Measurements from ENCODE around the gene PCDHGB7. TPM values are rescaled to one million over a fixed set of nuclear protein-coding genes. Genes with fewer than 3 reads are reported as not detected.

Gene PCDHGB7
- polyA plus RNA-seq, 1 donor (not counting 4 experiments of a cell fraction or from before 2014, with no cell fraction given), result 0.69 TPM

GRCh38 chr5:141388661-141389060 lies 28.8 kb upstream of the PCDHGB7 start:
- no peak overlapping the region for H3K9ac ChIP-seq (ENCODE audit: control insufficient read depth, extremely low read depth, insufficient read depth, low read length)
- H3K4me3 ChIP-seq (ENCODE audit: control insufficient read depth in 2 of 3, extremely low read depth in 1 of 3, insufficient read depth in 2 of 3, low read depth in 1 of 3, low read length in 3 of 3), result no peak overlapping the region
- H3K27me3 ChIP-seq (ENCODE audit: control insufficient read depth, extremely low read depth, insufficient read depth, low read length), result peaks cover 11% of the 10 kb centered on the region
- H4K20me1 ChIP-seq (ENCODE audit: control insufficient read depth, extremely low read depth, insufficient read depth, low read length), result no peaks in the 10 kb centered on the region
- TF ChIP-seq EZH2 (IDR thresholded peaks at IDR 0.05; ENCODE audit: low read length) (no peak), CTCF (optimal IDR thresholded peaks at IDR 0.05 in 1 of 3, IDR thresholded peaks at IDR 0.05 in 1 of 3, conservative IDR thresholded peaks at IDR 0.05 in 1 of 3; ENCODE audit: extremely low read depth in 1 of 3, insufficient read depth in 2 of 3, low read length in 3 of 3) (no peak)
- H3K79me2 ChIP-seq (ENCODE audit: control insufficient read depth, insufficient read depth, low read length), result no peaks in the 10 kb centered on the region
- dilution Hi-C loops (cut with MboI; ENCODE audit: extremely low pct_ligation_motif_present, low sequenced_read_pairs), result no loop called here
- H3K36me3 ChIP-seq (ENCODE audit: control insufficient read depth in 2 of 2, extremely low read depth in 1 of 2, insufficient read depth in 2 of 2, low read length in 2 of 2), result no peaks in the 10 kb centered on the region
- no peak overlapping the region for H2AFZ ChIP-seq (ENCODE audit: control insufficient read depth, low read length)
- no peak overlapping the region for H3K4me2 ChIP-seq (ENCODE audit: control insufficient read depth, extremely low read depth, insufficient read depth, low read depth, low read length)
- DNase-seq (ENCODE audit: low read depth, low spot score) (no peak), FAIRE-seq (no peak)
- no peaks in the 10 kb centered on the region for H3K9me1 ChIP-seq (ENCODE audit: control insufficient read depth, extremely low read depth, insufficient read depth, low read length)
- H3K9me3 ChIP-seq (ENCODE audit: control insufficient read depth, low read depth, low read length), result peaks cover 24% of the 10 kb centered on the region
- H3K4me1 ChIP-seq (ENCODE audit: control insufficient read depth, extremely low read depth, insufficient read depth, low read length), result no peaks in the 10 kb centered on the region
- no peak overlapping the region for H3K27ac ChIP-seq (ENCODE audit: control insufficient read depth, insufficient read depth, low read length)

GRCh38 chr5:141389153-141390042 lies 28.1 kb upstream of the PCDHGB7 start:
- Histone ChIP-seq H3K27ac (ENCODE audit: control insufficient read depth, insufficient read depth, low read length) (no peak overlapping the region), H4K20me1 (ENCODE audit: control insufficient read depth, extremely low read depth, insufficient read depth, low read length) (no peaks in the 10 kb centered on the region), H3K9me1 (ENCODE audit: control insufficient read depth, extremely low read depth, insufficient read depth, low read length) (no peaks in the 10 kb centered on the region), H3K4me1 (ENCODE audit: control insufficient read depth, extremely low read depth, insufficient read depth, low read length) (no peaks in the 10 kb centered on the region), H3K27me3 (ENCODE audit: control insufficient read depth, extremely low read depth, insufficient read depth, low read length) (peaks cover 11% of the 10 kb centered on the region), H3K9me3 (ENCODE audit: control insufficient read depth, low read depth, low read length) (peaks cover 27% of the 10 kb centered on the region), H3K79me2 (ENCODE audit: control insufficient read depth, insufficient read depth, low read length) (no peaks in the 10 kb centered on the region), H3K4me2 (ENCODE audit: control insufficient read depth, extremely low read depth, insufficient read depth, low read depth, low read length) (no peak overlapping the region), H3K36me3 (ENCODE audit: control insufficient read depth in 2 of 2, extremely low read depth in 1 of 2, insufficient read depth in 2 of 2, low read length in 2 of 2) (no peaks in the 10 kb centered on the region), H2AFZ (ENCODE audit: control insufficient read depth, low read length) (no peak overlapping the region), H3K4me3 (ENCODE audit: control insufficient read depth in 2 of 3, extremely low read depth in 1 of 3, insufficient read depth in 2 of 3, low read depth in 1 of 3, low read length in 3 of 3) (no peak overlapping the region), H3K9ac (ENCODE audit: control insufficient read depth, extremely low read depth, insufficient read depth, low read length) (no peak overlapping the region)
- DNase-seq (ENCODE audit: low read depth, low spot score) (no peak), FAIRE-seq (no peak)
- no peak for TF ChIP-seq EZH2 (IDR thresholded peaks at IDR 0.05; ENCODE audit: low read length)
- no peak for TF ChIP-seq CTCF (optimal IDR thresholded peaks at IDR 0.05 in 1 of 3, IDR thresholded peaks at IDR 0.05 in 1 of 3, conservative IDR thresholded peaks at IDR 0.05 in 1 of 3; ENCODE audit: extremely low read depth in 1 of 3, insufficient read depth in 2 of 3, low read length in 3 of 3)
- dilution Hi-C loops (cut with MboI; ENCODE audit: extremely low pct_ligation_motif_present, low sequenced_read_pairs), result no loop called here
